Progenitor cell of endocrine pancreas (in vitro differentiated cells): ENCODE results near the gene NDC1. TPM values are rescaled to one million over a fixed set of nuclear protein-coding genes. Genes with fewer than 3 reads are reported as not detected.

Experiments
- DNase-seq: peaks from one replicate; pipeline ENCODE4 v3.0.0; 2021; ENCODE audit warnings: low spot score; ENCODE audit not compliant: unreplicated experiment
- H3K27ac Mint-ChIP-seq: 2 replicates; pipeline ENCODE4 v1.8.0; 2021; ENCODE audit warnings: mild to moderate bottlenecking, moderate library complexity, mixed read lengths
- H3K27me3 Mint-ChIP-seq: 2 replicates; pipeline ENCODE4 v1.8.0; 2021; ENCODE audit warnings: mixed read lengths
- H3K36me3 Mint-ChIP-seq: 2 replicates; pipeline ENCODE4 v1.8.0; 2022; ENCODE audit warnings: mixed read lengths; ENCODE audit not compliant: insufficient read depth
- H3K4me1 Mint-ChIP-seq: 2 replicates; pipeline ENCODE4 v1.8.0; 2021; ENCODE audit warnings: low read depth, mixed read lengths
- H3K4me3 Mint-ChIP-seq: 2 replicates; pipeline ENCODE4 v1.8.0; 2021; ENCODE audit warnings: low read depth, mild to moderate bottlenecking, moderate library complexity, mixed read lengths
- H3K9me3 Mint-ChIP-seq: 2 replicates; pipeline ENCODE4 v1.8.0; 2021; ENCODE audit warnings: low read depth, mixed read lengths
- CTCF ChIP-seq: fragments of 200-600 bp; sonication (generic); IDR thresholded peaks from one replicate; pipeline ENCODE4 v1.5.0; 2021; ENCODE audit warnings: antibody characterized with exemption, mild to moderate bottlenecking; ENCODE audit not compliant: unreplicated experiment
- total RNA-seq: library from RNA; stranded (reverse); gene quantifications from 2 replicates; pipeline ENCODE4 v1.2.1, GENCODE V29; 2021

Gene NDC1
- total RNA-seq, 1 donor from 2014 or later: 25.5 TPM

DNA sequence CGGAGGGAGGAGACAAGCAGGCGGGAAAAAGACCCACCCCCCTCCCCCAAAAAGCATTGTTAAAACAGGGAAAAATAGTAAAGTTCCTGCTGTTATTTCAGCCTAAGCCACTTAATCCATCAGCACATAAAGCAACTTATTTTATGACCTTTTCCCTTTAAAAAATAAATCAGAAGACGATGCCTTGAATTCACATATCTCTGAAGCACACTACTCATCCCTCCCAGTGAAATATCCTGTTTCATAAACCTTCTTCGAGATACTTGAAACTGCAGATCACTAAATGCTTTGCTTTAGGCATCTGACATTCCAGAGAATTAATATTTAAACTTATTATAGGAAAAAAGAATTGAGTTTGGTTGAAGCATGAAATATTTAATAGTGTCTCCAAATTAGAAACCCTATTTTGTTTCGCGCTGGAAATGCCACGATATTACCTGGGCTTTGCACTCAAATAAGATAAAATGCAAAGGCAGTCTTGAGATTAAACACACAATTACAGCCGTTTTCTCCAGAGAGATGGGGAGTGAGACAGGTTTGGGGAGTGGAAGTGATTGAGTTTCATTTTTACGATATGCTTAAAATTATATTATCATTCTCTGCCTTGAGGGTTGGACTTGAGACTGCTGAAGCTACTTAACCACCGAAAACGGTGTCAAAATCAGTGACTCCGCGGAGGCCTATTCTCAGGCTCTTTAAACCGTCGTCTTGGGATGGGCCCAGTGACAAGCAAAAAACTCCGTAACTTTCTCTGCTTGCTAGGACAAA is 108.5 kb downstream of the NDC1 start:
- no peak for TF ChIP-seq CTCF
- Mint-ChIP-seq H3K9me3 (no peaks in the 10 kb centered on the region), H3K27me3 (peaks cover 66% of the 10 kb centered on the region), H3K4me1 (peaks cover 1% of the 10 kb centered on the region), H3K36me3 (no peaks in the 10 kb centered on the region), H3K4me3 (no peak overlapping the region), H3K27ac (no peak overlapping the region)
- no peak for DNase-seq

GRCh38 chr1:53728702-53729455 is 109.2 kb downstream of the NDC1 start:
- peaks cover 58% of the 10 kb centered on the region for H3K27me3 Mint-ChIP-seq
- H3K4me3 Mint-ChIP-seq: no peak overlapping the region
- TF ChIP-seq CTCF: no peak
- peaks cover 1% of the 10 kb centered on the region for H3K4me1 Mint-ChIP-seq
- no peak overlapping the region for H3K27ac Mint-ChIP-seq
- H3K9me3 Mint-ChIP-seq: no peaks in the 10 kb centered on the region
- H3K36me3 Mint-ChIP-seq: no peaks in the 10 kb centered on the region
- DNase-seq: no peak

- H3K36me3 Mint-ChIP-seq: no peaks in the 10 kb centered on the region
- no peak for DNase-seq
- no peak overlapping the region for H3K27ac Mint-ChIP-seq
- H3K27me3 Mint-ChIP-seq: peaks cover 51% of the 10 kb centered on the region
- no peak for TF ChIP-seq CTCF
- no peaks in the 10 kb centered on the region for H3K9me3 Mint-ChIP-seq
- H3K4me3 Mint-ChIP-seq: no peak overlapping the region
- peaks cover 1% of the 10 kb centered on the region for H3K4me1 Mint-ChIP-seq
Measured at GRCh38 chr1:53728196-53728595, 109.9 kb downstream of the NDC1 start.

DNA sequence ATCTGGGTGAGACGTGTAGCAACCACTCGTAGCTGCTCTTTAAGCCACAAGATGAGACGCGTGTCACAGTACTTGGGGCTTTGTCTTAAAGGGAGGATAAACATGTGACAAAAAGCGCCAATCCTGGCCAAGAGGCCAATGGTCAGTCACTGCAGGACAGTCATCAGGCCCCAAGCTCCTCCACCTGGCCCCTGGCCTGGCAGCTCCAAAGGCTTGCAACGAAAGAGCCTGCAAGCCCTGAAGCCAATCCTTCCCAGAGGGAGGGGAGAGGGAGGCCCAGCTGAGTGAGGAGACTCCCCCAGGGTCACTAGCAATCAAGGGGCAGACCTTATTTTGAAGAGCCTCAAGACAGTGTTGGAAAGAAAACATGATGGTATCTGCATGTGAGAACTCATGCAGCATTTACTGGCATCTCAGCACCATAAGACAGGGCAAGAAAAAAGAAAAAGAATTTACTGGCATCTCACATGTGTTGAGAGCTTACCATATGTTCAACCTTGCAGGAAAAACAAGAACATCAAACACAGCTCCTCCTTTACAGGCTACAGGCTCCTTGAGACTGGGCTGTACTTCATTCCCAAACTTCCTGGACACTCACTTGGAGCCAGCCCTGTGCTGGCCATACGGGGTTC is 110.5 kb downstream of the NDC1 start:
- no peak for DNase-seq
- Mint-ChIP-seq H3K4me3 (no peak overlapping the region), H3K27ac (no peak overlapping the region), H3K4me1 (peaks cover 1% of the 10 kb centered on the region), H3K9me3 (no peaks in the 10 kb centered on the region), H3K27me3 (peaks cover 45% of the 10 kb centered on the region), H3K36me3 (no peaks in the 10 kb centered on the region)
- TF ChIP-seq CTCF: no peak

GRCh38 chr1:53726009-53726600 is 112.0 kb downstream of the NDC1 start:
- peaks cover 32% of the 10 kb centered on the region for H3K27me3 Mint-ChIP-seq
- H3K4me1 Mint-ChIP-seq: no peaks in the 10 kb centered on the region
- H3K9me3 Mint-ChIP-seq: no peaks in the 10 kb centered on the region
- no peak for DNase-seq
- H3K36me3 Mint-ChIP-seq: no peaks in the 10 kb centered on the region
- no peak overlapping the region for H3K27ac Mint-ChIP-seq
- TF ChIP-seq CTCF: no peak
- H3K4me3 Mint-ChIP-seq: no peak overlapping the region
